Suprapubic skin (tissue), 3 donors: ENCODE measurements around the gene BPHL.
"Not testable (repeated sequence)": the region's sequence is repeated elsewhere in the genome, so short reads cannot be mapped to it uniquely, and the experiment has no call there.

Experiments
- EP300 ChIP-seq: sonication (generic); formaldehyde crosslinking; IDR thresholded peaks from one replicate; pipeline ENCODE4 v1.6.1; 2017; ENCODE audit warnings: antibody characterized with exemption
- TF ChIP-seq, protein P1 (sequence below), 2 donors: fragments of 200-600 bp in 1 of 2; fragments of 450-650 bp in 1 of 2; sonication (generic) in 1 of 2; IDR thresholded peaks; one replicate each; pipeline ENCODE4 v1.5.1; 2016 to 2019; ENCODE audit warnings: antibody characterized with exemption in 2 of 2, mild to moderate bottlenecking in 1 of 2, moderate library complexity in 1 of 2

DNA sequence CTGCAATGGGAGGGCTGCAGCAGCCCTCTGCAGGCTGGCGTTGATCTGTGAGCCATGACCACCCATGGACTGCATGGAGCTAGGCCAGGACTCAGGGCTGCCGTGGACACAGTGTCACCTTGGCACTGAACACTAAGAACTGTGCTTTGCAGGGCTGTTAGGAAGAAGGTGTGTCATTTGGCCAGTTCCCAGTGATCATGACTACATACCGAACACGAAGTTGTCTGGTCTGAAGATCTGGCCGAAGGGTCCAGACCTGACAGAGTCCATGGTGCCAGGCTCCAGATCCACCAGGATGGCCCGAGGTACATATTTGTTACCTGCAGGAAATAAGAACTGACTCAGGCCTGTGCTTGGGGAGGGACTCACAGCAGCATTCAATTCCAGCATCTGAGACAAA lies 36.9 kb downstream of the BPHL start:
- TF ChIP-seq, protein P1, sequence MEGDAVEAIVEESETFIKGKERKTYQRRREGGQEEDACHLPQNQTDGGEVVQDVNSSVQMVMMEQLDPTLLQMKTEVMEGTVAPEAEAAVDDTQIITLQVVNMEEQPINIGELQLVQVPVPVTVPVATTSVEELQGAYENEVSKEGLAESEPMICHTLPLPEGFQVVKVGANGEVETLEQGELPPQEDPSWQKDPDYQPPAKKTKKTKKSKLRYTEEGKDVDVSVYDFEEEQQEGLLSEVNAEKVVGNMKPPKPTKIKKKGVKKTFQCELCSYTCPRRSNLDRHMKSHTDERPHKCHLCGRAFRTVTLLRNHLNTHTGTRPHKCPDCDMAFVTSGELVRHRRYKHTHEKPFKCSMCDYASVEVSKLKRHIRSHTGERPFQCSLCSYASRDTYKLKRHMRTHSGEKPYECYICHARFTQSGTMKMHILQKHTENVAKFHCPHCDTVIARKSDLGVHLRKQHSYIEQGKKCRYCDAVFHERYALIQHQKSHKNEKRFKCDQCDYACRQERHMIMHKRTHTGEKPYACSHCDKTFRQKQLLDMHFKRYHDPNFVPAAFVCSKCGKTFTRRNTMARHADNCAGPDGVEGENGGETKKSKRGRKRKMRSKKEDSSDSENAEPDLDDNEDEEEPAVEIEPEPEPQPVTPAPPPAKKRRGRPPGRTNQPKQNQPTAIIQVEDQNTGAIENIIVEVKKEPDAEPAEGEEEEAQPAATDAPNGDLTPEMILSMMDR (IDR thresholded peaks at IDR 0.05): not testable (repeated sequence)
- TF ChIP-seq EP300: not testable (repeated sequence)
